ENCODE measurements around the gene CFAP20DC. TPM values are rescaled to one million over a fixed set of nuclear protein-coding genes. Genes with fewer than 3 reads are reported as not detected.
A peak's percentile ranks its signal among the peaks of the same experiment; 100 is the strongest.

CFAP20DC gene
- polyA plus RNA-seq, 2 of the 4 experiments (the other 2 are of a cell fraction): 2.5 to 6.0 TPM

- ATAC-seq: no peak
- peak; percentile 32 for TF ChIP-seq MAFK (IDR thresholded peaks at IDR 0.05; ENCODE audit: partially characterized antibody)
- TF ChIP-seq MAX (IDR thresholded peaks at IDR 0.05): no peak
- no peak for FAIRE-seq
- no peak overlapping the region for H3K4me3 ChIP-seq
- H3K4me2 ChIP-seq: no peak overlapping the region
- no peaks in the 10 kb centered on the region for H3K9me3 ChIP-seq
- H3K27ac ChIP-seq: no peak overlapping the region
- WGBS (ENCODE audit: missing lambda C conversion rate): 25% methylated on average over 2 of the region's 2 CpGs
- ChIA-PET POLR2A (no interaction called here), CTCF (no interaction called here)
- H3K4me1 ChIP-seq: no peaks in the 10 kb centered on the region
- no peak for DNase-seq (ENCODE audit: low read depth in 1 of 2, low spot score in 1 of 2)
Observed at GRCh38 chr3:58804914-58805313, 244.9 kb downstream of the CFAP20DC start.

GRCh38 chr3:58801541-58801940 is 248.3 kb downstream of the CFAP20DC start:
- Histone ChIP-seq H3K4me3 (no peak overlapping the region), H3K4me2 (no peak overlapping the region), H3K27ac (no peak overlapping the region), H3K9me3 (no peaks in the 10 kb centered on the region), H3K4me1 (no peaks in the 10 kb centered on the region)
- DNase-seq (ENCODE audit: low read depth in 1 of 2, low spot score in 1 of 2): no peak
- CTCF ChIA-PET: no interaction called here
- 68% methylated on average over 6 of the region's 6 CpGs for WGBS (ENCODE audit: missing lambda C conversion rate)
- POLR2A ChIA-PET: no interaction called here
- no peak for ATAC-seq
- TF ChIP-seq NFE2L2 (conservative IDR thresholded peaks at IDR 0.05; ENCODE audit: low read length): no peak
- TF ChIP-seq RFX5 (IDR thresholded peaks at IDR 0.05): no peak
- FAIRE-seq: no peak

- Histone ChIP-seq H3K4me1 (no peaks in the 10 kb centered on the region), H3K4me3 (no peak overlapping the region), H3K27ac (no peak overlapping the region), H3K9me3 (no peaks in the 10 kb centered on the region), H3K4me2 (no peak overlapping the region)
- no peak for DNase-seq (ENCODE audit: low read depth in 1 of 2, low spot score in 1 of 2)
- 34% methylated on average over 3 of the region's 3 CpGs for WGBS (ENCODE audit: missing lambda C conversion rate)
- ChIA-PET CTCF (no interaction called here), POLR2A (no interaction called here)
- FAIRE-seq: no peak
- no peak for ATAC-seq
- TF ChIP-seq GATA3 (IDR thresholded peaks at IDR 0.05; ENCODE audit: borderline replicate concordance) (no peak), ZFP36 (IDR thresholded peaks at IDR 0.05; ENCODE audit: borderline replicate concordance, partially characterized antibody) (no peak), TP53 (CRISPR knock-in tag; IDR thresholded peaks at IDR 0.05) (no peak), HOXB5 (CRISPR knock-in tag; IDR thresholded peaks at IDR 0.05) (no peak)
Observed at GRCh38 chr3:58800940-58801339, 248.9 kb downstream of the CFAP20DC start.

- FAIRE-seq (no peak), ATAC-seq (no peak), DNase-seq (ENCODE audit: low read depth in 1 of 2, low spot score in 1 of 2) (no peak)
- no peak overlapping the region for H3K4me2 ChIP-seq
- CTCF ChIA-PET: no interaction called here
- WGBS (ENCODE audit: missing lambda C conversion rate): 43% methylated on average over 2 of the region's 2 CpGs
- no peaks in the 10 kb centered on the region for H3K9me3 ChIP-seq
- TF ChIP-seq HOXB5 (CRISPR knock-in tag; IDR thresholded peaks at IDR 0.05): no peak
- no peak for TF ChIP-seq ZFP36 (IDR thresholded peaks at IDR 0.05; ENCODE audit: borderline replicate concordance, partially characterized antibody)
- no peak for TF ChIP-seq POLR2AphosphoS2 (conservative IDR thresholded peaks at IDR 0.05; ENCODE audit: low read length)
- no peak for TF ChIP-seq FOXS1 (CRISPR knock-in tag; IDR thresholded peaks at IDR 0.05)
- no peak for TF ChIP-seq CTCF (IDR thresholded peaks at IDR 0.05)
- no peak overlapping the region for H3K4me3 ChIP-seq
- POLR2A ChIA-PET: no interaction called here
- no peak overlapping the region for H3K27ac ChIP-seq
- H3K4me1 ChIP-seq: no peaks in the 10 kb centered on the region
Observed at GRCh38 chr3:58800032-58800431, 249.8 kb downstream of the CFAP20DC start.

GRCh38 chr3:58799271-58799670 is 250.6 kb downstream of the CFAP20DC start:
- ATAC-seq (no peak), FAIRE-seq (no peak), DNase-seq (ENCODE audit: low read depth in 1 of 2, low spot score in 1 of 2) (no peak)
- CTCF ChIA-PET: no interaction called here
- no peak for TF ChIP-seq RARB (CRISPR knock-in tag; IDR thresholded peaks at IDR 0.05)
- TF ChIP-seq FOXS1 (CRISPR knock-in tag; IDR thresholded peaks at IDR 0.05): no peak
- TF ChIP-seq JUNB (IDR thresholded peaks at IDR 0.05): no peak
- TF ChIP-seq HOXB13 (CRISPR knock-in tag; IDR thresholded peaks at IDR 0.05; ENCODE audit: low read depth): no peak
- no peak for TF ChIP-seq CHD2 (IDR thresholded peaks at IDR 0.05; ENCODE audit: low read length, partially characterized antibody)
- TF ChIP-seq FOSL2 (IDR thresholded peaks at IDR 0.05): no peak
- TF ChIP-seq FOSL2 (CRISPR knock-in tag; IDR thresholded peaks at IDR 0.05): no peak
- TF ChIP-seq SMC3 (IDR thresholded peaks at IDR 0.05): no peak
- TF ChIP-seq POLR2A (IDR thresholded peaks at IDR 0.05; ENCODE audit: low read length): no peak
- TF ChIP-seq EP300 (IDR thresholded peaks at IDR 0.05): no peak
- no peak for TF ChIP-seq BCL3 (IDR thresholded peaks at IDR 0.05)
- no peak for TF ChIP-seq ESRRA (IDR thresholded peaks at IDR 0.05; ENCODE audit: borderline replicate concordance, low read length)
- no peak for TF ChIP-seq HDAC2 (IDR thresholded peaks at IDR 0.05)
- no peak for TF ChIP-seq RNF2 (IDR thresholded peaks at IDR 0.05; ENCODE audit: borderline replicate concordance, low read depth)
- Histone ChIP-seq H3K4me1 (no peaks in the 10 kb centered on the region), H3K4me2 (no peak overlapping the region), H3K27ac (no peak overlapping the region), H3K9me3 (no peaks in the 10 kb centered on the region), H3K4me3 (no peak overlapping the region)
- WGBS (ENCODE audit: missing lambda C conversion rate): 48% methylated on average over 3 of the region's 3 CpGs
- POLR2A ChIA-PET: no interaction called here

Measured in A549 (cell line).